GM18508 (cell line): ENCODE results near the gene ERI2.

Experiments
- ATAC-seq: cut with Tn5 transposase; IDR thresholded peaks from one replicate; pipeline ENCODE4 v1.9.1; 2021; ENCODE audit warnings: moderate number of reproducible peaks; ENCODE audit not compliant: insufficient read depth, unreplicated experiment

The ERI2 gene

GRCh38 chr16:20806168-20807050, at the start of gene ERI2, which contains the start of gene REXO5:
TSS of gene ERI2 (minus strand) at chr16:20806472. CDS start at chr16:20806430, 42 bp downstream.
TSS of gene REXO5 (plus strand) at chr16:20806527. CDS start at chr16:20806954, 427 bp downstream.
- ATAC-seq: no peak

DNA sequence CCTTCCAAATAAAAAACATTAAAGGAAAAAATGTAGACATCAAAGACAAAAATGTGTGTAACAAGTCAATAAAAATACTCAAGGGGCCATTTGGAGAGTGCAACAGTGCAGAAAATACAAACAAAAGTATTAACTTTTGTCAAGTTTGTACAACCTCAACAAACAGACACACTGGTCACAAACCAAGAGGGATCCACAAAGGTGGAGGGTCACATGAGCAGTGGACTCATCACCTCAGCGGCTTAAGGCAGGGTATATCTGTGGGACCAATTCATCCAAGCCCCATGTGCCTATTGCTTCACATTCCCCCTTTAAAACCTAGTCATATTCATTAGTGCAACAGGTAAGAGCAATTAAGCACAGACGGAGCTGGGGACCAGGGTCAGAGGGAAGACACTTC, 48.7 kb upstream of the ERI2 start:
- ATAC-seq: no peak

- ATAC-seq: no peak
Observed at GRCh38 chr16:20853981-20854620, 47.8 kb upstream of the ERI2 start.

DNA sequence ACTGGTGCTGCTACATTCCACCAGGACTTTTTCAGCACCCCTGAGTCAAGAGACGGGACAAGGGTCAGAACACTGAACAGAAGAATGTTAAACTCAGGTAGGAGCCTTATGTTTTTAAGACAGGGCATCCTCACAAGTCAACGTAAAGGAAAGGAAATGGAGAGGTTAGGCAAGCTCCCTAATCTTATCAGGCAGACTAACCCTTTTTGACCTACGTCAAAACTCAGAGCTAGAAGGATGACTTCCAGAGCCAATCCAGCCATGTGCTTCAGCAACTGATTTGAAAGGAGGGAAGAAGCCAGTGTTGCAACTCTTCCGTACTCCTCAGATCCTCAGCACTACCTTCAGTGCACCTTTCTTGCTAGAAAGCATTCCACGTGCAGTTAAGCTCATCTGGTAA, 46.9 kb upstream of the ERI2 start:
- no peak for ATAC-seq

DNA sequence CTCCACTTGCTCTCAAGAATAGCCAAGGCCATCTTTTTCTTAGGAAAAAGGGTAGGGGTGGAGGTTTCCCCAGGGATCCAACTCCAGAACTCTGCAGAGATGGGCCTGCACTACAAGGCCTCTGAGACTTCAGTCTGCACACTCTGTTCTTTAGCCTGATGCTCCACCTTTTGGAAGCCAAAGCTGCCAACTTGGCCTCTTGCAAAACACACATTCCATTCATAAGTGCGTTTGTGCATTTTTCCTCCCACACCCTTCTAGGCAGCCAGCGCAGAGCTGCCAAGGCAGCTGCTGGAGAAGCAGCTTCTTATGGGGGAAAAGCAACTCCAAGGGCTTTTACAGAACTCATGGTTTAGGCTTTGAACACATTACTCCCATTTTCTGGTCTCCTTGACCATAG, 45.3 kb upstream of the ERI2 start:
- ATAC-seq: no peak

GRCh38 chr16:20850981-20851380, 44.7 kb upstream of the ERI2 start:
- no peak for ATAC-seq

GRCh38 chr16:20849589-20850390, 43.5 kb upstream of the ERI2 start:
- ATAC-seq: no peak

- no peak for ATAC-seq
Observed at GRCh38 chr16:20847550-20847949, 41.3 kb upstream of the ERI2 start.

GRCh38 chr16:20846551-20846950, 40.3 kb upstream of the ERI2 start:
- no peak for ATAC-seq

DNA sequence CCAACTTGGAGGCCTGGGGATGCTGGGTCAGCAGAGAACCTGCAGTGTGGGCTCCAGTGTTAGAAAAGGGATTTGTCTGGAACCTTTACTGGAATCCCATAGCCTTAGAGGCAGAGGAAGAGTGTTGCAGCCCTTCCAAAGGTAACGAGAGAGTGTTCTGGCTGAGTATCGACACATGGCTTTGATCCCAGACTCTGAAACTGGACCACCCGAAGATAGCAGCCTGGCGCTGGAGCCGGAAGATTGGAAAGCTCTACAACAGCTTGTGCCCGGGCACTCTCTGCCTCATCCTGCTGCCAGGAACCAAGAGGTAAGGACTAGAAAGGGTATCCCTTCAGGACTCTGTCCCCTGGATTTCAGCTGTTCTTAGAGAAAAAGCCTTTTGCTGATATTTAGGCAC, 39.8 kb upstream of the ERI2 start:
- no peak for ATAC-seq

DNA sequence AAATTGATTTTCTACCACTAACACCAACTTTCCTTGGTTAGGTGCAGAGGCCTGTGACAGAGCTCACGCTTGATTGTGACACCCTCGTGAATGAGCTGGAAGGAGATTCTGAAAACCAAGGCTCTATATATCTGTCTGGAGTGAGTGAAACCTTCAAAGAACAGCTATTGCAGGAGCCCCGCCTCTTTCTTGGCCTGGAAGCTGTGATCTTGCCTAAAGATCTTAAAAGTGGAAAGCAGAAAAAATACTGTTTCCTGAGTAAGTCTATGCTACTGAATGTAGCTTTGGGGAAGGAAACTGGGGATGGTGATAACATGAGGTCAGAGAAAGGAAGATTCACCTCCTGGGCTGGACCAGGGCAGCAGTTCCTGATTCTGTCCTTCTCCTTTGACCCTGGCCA, 38.3 kb upstream of the ERI2 start:
- ATAC-seq: no peak

- no peak for ATAC-seq
Observed at GRCh38 chr16:20844054-20844453, 37.8 kb upstream of the ERI2 start.

- ATAC-seq: no peak
Observed at GRCh38 chr16:20839504-20839903, 33.2 kb upstream of the ERI2 start.

- ATAC-seq: no peak
Observed at GRCh38 chr16:20838240-20838639, 32.0 kb upstream of the ERI2 start.

GRCh38 chr16:20833086-20833485, 26.8 kb upstream of the ERI2 start:
- ATAC-seq: no peak

- no peak for ATAC-seq
Observed at GRCh38 chr16:20830372-20830771, 24.1 kb upstream of the ERI2 start.

DNA sequence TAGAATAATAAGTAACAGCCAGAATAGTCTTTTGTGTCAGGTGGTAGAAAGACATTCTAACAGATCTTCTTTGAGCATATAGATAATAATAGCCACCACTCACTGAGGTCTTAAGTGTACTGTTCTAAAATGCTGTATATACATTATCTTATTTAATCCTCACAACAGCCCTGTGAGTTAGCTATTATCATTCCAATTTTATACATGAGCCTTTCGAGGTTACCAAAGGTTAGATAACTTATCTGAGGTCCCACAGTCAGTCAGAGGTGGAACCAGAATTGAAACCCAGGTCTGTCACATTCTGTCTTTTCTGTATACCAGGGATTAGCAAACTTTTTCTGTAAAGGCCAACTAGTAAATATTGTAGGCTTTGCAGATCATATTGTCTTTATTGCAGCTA, 23.3 kb upstream of the ERI2 start:
- no peak for ATAC-seq

- ATAC-seq: no peak
Observed at GRCh38 chr16:20826039-20826566, 19.8 kb upstream of the ERI2 start.

DNA sequence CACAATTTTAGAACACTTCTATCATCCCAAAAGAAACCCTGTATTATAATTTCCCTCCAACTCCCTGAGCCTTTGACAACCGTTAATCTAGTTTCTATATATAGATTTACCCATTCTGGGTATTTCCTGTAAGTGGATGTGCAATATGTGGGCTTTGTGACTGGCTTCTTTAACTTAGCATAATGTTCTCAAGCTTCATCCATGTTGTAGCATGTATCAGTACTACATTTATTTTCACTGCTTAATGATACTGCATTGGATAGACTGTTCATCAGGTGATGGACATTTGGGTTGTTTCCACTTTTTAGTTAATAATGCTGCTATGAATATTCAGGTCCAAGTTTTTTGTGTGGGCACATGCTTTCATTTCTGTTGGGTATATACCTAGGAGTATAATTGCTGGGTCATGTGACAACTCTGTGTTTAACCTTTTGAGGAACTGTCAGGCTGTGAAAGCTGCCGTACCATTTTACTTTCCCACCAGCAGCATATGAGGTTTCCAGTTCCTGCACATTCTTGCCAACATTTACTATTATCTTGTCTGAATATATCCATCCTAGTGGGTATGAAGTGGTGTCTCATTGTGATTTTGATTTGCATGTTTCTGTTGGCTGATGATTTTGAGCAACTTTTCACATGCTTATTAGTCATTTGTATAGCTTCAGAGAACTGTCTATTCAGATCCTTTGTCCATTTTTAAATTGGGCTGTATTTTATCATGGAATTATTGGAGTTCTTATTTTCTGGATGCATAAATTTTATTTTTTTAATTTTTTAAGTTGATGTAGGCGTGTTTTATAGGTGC, 16.5 kb upstream of the ERI2 start:
- no peak for ATAC-seq

GRCh38 chr16:20821682-20822081, 15.4 kb upstream of the ERI2 start:
- ATAC-seq: no peak
